Superior temporal gyrus (tissue), 1 donor: ENCODE measurements around the gene BAHCC1.

Source experiments
- DNase-seq: peaks from one replicate; pipeline ENCODE4 v3.0.0-alpha.2; 2016; ENCODE audit errors: extremely low spot score

The BAHCC1 gene

DNA sequence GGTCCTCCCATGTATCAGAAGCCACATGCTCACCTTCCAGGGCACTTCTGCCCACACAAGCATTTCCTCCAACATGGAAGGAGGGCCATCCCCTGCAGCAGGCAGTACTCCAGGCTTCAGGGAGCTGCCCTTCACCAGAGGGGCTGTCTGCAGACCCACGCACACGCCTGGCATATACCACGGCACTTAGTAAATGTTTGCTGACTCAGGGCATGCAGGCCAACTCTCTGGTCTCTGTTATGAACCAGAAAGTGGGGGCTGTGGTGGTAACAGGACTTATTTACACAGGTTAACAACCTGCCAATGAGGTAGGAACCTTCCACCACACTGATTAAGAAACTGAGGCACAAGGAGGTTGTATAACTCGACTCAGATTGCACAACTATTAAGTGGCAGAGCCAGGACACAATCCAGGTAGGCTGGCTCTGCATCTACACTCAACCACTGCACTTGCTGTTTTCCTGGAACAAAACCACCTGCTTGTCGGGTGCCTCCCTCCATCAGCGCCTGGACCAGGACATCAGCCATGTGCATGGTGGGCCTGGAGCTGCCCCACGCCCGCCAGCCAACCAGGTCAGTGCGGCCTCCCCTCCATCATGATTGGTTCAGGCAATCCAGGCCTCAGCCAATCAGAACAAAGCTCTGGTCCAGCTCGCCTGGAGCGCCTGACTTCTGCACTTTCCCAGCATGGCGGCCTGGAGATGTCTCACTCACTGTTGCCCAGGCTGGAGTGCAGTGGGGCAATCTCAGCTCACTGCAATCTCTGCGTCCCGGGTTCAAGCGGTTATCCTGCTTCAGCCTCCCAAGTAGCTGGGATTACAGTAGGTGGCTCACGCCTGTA, 98.2 kb downstream of the BAHCC1 start:
- no peak for DNase-seq

DNA sequence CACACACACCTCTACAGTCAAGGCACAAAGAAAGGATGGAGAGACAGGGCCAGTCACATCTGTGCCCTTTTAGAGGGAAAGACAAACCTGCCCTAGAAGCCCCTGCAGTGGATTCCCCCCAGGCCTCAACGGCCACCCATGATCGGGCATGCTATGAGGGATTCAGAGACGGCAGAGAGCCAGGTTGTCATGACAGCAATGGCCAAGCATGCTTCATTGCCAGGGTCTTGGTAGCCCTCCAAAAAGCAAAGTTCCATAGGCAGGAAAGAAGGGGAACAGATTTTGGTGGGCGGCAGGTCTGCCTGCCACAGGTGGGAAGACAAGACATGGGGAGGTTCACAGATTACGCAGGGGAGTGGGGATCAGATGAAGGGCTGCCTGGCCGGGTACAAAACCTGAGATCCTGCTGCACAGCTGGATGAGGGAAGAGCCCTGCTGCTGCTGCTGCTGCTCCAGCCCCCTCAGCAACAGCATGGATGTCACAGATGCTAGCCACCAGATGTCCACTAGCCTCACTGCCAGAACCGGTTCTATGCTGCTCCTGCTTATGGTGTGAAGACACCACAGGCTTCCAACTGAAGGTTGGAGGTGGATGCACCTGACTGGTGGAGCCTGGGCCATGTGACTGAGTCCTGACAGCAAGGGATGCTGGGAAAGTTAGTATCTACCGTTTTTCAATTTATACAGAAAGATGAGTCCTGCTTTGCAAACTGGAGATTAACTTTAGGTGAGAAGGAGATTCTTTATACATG, 99.5 kb downstream of the BAHCC1 start:
- DNase-seq: peak; percentile 75

GRCh38 chr17:81498953-81499600, 103.8 kb downstream of the BAHCC1 start:
- no peak for DNase-seq

- no peak for DNase-seq
Measured at GRCh38 chr17:81499601-81499970, 104.3 kb downstream of the BAHCC1 start.

DNA sequence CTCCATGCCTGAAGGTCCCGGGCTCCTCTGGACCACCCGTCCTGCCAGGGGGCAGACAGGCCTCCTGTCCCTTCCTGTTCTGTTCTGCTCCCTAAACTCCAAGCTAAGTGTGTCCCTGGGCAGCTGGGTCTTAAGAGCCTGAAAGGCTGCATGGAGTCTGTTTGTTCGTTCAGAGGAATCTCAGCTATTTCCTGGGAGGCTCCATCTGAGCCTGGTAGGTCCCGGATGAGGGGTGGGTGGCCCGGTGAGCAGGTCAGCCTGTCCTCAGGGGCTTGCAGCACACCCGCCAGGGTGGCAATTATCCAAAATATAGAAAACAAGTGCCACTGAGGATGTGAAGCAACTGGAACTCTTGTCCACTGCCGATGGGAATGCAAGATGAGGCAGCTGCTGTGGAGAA, 104.8 kb downstream of the BAHCC1 start:
- no peak for DNase-seq

- no peak for DNase-seq
Measured at GRCh38 chr17:81502471-81503017, 107.3 kb downstream of the BAHCC1 start.

DNA sequence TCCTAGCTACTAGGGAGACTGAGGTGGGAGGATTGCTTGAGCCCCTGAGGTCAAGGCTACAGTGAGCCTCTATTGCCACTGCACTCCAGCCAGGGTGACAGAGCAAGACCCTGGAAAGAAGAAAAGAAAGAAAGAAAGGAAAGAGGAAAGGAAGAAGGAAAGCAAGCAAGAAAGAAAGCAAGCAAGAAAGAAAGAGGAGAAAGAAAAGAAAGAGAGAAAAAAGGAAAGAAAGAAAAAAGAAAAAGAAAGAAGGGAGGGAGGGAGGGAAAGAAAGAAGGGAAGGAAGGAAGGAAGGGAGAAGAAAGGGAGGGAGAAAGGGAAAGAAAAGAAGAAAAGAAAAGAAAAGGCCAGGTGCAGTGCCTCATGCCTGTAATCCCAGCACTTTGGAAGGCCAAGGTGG, 108.4 kb downstream of the BAHCC1 start:
- no peak for DNase-seq

GRCh38 chr17:81508639-81509206, 113.5 kb downstream of the BAHCC1 start:
- DNase-seq: no peak

DNA sequence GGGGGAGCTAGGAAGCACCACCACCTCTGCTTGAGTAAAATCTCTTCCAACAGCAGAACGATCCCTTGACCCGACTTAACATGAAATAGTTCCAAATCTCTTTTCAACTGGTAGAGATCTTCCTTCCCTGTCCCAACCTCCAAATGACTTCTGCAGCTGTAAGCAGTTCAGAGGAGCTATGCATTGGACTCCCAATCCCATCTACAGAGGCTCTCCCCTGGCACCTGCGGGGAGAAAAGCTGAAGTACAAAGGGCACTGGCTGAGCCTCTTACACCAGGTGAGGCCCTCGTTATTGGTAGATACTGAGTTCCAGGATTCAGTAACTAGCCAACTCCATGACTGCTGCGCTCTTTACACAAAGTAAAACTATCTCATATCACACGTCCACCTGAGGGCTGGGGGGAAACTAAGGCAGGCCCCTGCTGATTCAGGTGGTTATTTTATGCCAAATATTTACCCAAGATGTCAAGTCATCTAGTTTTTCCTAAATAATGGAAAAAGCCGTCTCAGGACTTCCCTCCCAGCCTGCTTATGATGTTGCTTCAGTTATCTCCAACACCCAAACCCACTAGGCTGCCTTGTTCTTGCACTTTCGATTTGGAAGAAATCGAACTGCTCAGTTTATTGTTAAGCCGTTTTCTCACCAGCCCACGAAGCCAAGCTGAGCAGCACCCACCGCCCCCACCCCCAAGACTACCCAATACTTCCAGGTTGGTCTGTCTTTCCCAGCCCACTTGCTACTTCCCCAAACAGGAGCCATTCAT, 114.1 kb downstream of the BAHCC1 start:
- DNase-seq: no peak

- peak; percentile 34 for DNase-seq
Measured at GRCh38 chr17:81509972-81510784, 114.9 kb downstream of the BAHCC1 start.

DNA sequence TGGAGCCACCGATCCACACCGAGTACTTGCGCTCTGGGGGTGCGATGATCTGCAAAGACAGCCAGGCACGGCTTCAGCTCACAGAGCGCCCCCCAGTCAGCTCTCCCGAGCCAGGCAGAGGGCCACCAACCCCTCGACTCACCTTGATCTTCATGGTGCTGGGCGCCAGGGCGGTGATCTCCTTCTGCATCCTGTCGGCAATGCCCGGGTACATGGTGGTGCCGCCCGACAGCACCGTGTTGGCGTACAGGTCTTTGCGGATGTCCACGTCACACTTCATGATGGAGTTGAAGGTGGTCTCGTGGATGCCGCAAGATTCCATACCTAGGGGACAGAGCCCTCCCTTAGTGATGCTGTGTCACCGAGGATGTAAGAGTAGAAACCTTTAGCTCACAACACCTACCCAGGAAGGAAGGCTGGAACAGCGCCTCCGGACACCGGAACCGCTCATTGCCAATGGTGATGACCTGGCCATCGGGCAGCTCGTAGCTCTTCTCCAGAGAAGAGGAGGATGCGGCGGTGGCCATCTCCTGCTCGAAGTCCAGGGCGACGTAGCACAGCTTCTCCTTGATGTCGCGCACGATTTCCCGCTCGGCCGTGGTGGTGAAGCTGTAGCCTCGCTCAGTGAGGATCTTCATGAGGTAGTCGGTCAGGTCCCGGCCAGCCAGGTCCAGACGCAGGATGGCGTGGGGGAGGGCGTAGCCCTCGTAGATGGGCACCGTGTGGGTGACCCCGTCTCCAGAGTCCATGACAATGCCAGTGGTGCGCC, 115.7 kb downstream of the BAHCC1 start:
- DNase-seq: no peak

- no peak for DNase-seq
Measured at GRCh38 chr17:81511554-81511803, 116.2 kb downstream of the BAHCC1 start.

GRCh38 chr17:81511804-81512561, 116.7 kb downstream of the BAHCC1 start:
- no peak for DNase-seq

- DNase-seq: peak; percentile 92
Measured at GRCh38 chr17:81512562-81513371, 117.5 kb downstream of the BAHCC1 start, which contains the start of gene ACTG1. Gene ACTG1, minus strand, starts transcription at chr17:81512799. Its CDS starts 445 bp downstream, at chr17:81512354.

DNA sequence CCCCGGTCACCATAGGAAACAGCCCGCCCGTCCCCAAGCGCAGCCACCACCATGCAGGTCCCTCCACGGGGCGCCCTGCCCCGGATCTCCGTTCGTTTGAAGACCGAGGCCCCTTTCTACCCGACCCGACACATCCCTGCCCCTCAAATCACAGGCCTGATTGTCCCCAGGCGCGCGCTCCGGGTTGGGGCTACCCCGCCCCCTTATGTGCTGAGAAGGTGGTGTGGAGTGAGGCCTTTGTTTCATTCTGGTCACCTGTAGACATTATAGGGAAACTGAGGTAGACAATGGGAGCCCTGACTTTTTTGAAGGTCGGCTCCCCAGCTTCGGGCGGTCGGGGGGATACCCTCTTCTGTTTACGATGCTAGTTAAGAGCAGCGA, 118.1 kb downstream of the BAHCC1 start:
- no peak for DNase-seq

DNA sequence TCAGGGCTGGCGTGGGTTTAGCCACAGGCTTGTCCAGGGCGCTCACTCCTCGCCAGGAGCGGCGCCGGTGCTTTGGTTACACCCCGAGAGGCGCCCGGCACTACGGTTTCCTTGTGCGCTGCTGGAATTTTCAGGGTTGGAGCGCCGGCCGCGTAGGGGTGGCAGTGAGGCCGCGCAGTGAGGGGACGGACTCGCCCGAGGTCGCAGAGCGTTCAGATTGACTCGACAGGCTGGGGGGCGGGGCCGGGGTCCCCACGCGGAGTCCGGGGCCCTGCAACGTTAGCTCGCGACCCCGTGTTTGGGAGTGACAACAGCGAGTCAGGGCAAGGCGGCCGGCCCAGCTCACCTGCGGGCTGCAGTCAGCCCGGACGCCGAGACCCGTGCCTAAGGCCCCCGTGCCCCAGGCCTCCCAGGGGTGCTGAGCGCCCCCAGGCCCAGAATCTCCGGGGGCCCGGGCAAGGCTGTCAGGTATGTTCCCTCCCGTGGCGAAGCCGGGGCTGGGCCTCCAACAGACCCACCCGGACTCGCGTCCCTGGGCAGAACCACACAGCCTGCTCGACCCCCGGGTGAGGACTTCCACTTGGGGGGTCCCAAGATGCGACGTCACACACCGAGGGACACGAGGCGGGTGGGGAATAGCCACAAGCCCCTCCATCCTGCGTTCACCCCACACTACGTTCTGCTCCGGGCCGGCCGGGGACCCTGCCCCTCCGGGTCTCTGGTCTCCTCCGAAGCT, 118.7 kb downstream of the BAHCC1 start:
- peak; percentile 60 for DNase-seq

- no peak for DNase-seq
Measured at GRCh38 chr17:81514489-81514738, 119.2 kb downstream of the BAHCC1 start.
